H7 (cell line): Measurements from ENCODE around the gene ZXDB. TPM values are rescaled to one million over a fixed set of nuclear protein-coding genes. Genes with fewer than 3 reads are reported as not detected.
"Not testable (repeated sequence)": the region's sequence is repeated elsewhere in the genome, so short reads cannot be mapped to it uniquely, and the experiment has no call there.

Experiments
- DNase-seq: peaks from one replicate; pipeline ENCODE4 v3.0.0; 2012
- H3K27me3 ChIP-seq: 2 replicates; pipeline ENCODE4 v1.6.0; 2011; ENCODE audit warnings: mild to moderate bottlenecking, low read length; ENCODE audit not compliant: control insufficient read depth, insufficient read depth
- H3K36me3 ChIP-seq: replicated peaks from 2 replicates; pipeline ENCODE4 v1.5.1; 2011; ENCODE audit warnings: low read length; ENCODE audit not compliant: control insufficient read depth, insufficient read depth
- H3K4me3 ChIP-seq: 2 replicates; pipeline ENCODE4 v1.5.1; 2011; ENCODE audit warnings: low read depth, mild to moderate bottlenecking, control low read depth, low read length, moderate library complexity; ENCODE audit not compliant: insufficient read depth
- total RNA-seq: library from RNA; depleted of rRNA; stranded (reverse); fragments of >200 nt; shearing (Covaris generic); gene quantifications from 2 replicates; pipeline ENCODE4 v1.2.3, GENCODE V29; 2014; rRNA removed

Gene ZXDB
- total RNA-seq = 10.4 and 11.0 TPM in 2 replicates

- H3K36me3 ChIP-seq, DNase-seq, H3K27me3 ChIP-seq: not testable (repeated sequence)
- peak within 1 kb of the TSS; percentile 47 for H3K4me3 ChIP-seq
These were observed at the start of gene ZXDB for GRCh38 chrX:57591284-57592159. TSS of gene ZXDB (plus strand) at chrX:57592011. CDS start at chrX:57592049, 38 bp downstream.

GRCh38 chrX:57565198-57565597, 26.6 kb upstream of the ZXDB start:
- no peak for DNase-seq
- Histone ChIP-seq H3K36me3 (no peaks in the 10 kb centered on the region), H3K27me3 (no peaks in the 10 kb centered on the region), H3K4me3 (no peak overlapping the region)

- no peak overlapping the region for H3K4me3 ChIP-seq
- H3K27me3 ChIP-seq = no peaks in the 10 kb centered on the region
- H3K36me3 ChIP-seq = no peaks in the 10 kb centered on the region
- DNase-seq = no peak
These were observed 18.1 kb upstream of the ZXDB start for GRCh38 chrX:57573754-57574153.

GRCh38 chrX:57582948-57583347, 8.9 kb upstream of the ZXDB start:
- not testable (repeated sequence) for H3K4me3 ChIP-seq, DNase-seq, H3K27me3 ChIP-seq, H3K36me3 ChIP-seq

GRCh38 chrX:57583477-57583876, 8.3 kb upstream of the ZXDB start:
- Histone ChIP-seq H3K4me3 (no peak overlapping the region), H3K27me3 (no peaks in the 10 kb centered on the region), H3K36me3 (no peaks in the 10 kb centered on the region)
- DNase-seq = no peak

- no peaks in the 10 kb centered on the region for H3K27me3 ChIP-seq
- H3K4me3 ChIP-seq = no peak overlapping the region
- DNase-seq = no peak
- H3K36me3 ChIP-seq = no peaks in the 10 kb centered on the region
These were observed 5.5 kb upstream of the ZXDB start for GRCh38 chrX:57586360-57586759.

- H3K36me3 ChIP-seq = no peaks in the 10 kb centered on the region
- no peak for DNase-seq
- no peak overlapping the region for H3K4me3 ChIP-seq
- no peaks in the 10 kb centered on the region for H3K27me3 ChIP-seq
These were observed 4.7 kb upstream of the ZXDB start for GRCh38 chrX:57587062-57587461.

GRCh38 chrX:57587607-57588006, 4.2 kb upstream of the ZXDB start:
- Histone ChIP-seq H3K36me3 (no peaks in the 10 kb centered on the region), H3K27me3 (no peaks in the 10 kb centered on the region), H3K4me3 (no peak overlapping the region)
- DNase-seq = no peak

GRCh38 chrX:57592160-57592893, 516 bp downstream of the ZXDB start:
- DNase-seq = peak; percentile 34

GRCh38 chrX:57592894-57593215, 1.0 kb downstream of the ZXDB start:
- DNase-seq, H3K27me3 ChIP-seq, H3K36me3 ChIP-seq: not testable (repeated sequence)
- H3K4me3 ChIP-seq = peak overlapping the region; percentile 47

More at GRCh38 chrX:57592160-57592893, 516 bp downstream of the ZXDB start:
- not testable (repeated sequence) for H3K36me3 ChIP-seq, H3K27me3 ChIP-seq
- H3K4me3 ChIP-seq = peak overlapping the region; percentile 47

GRCh38 chrX:57595381-57595811, 3.6 kb downstream of the ZXDB start:
- no peaks in the 10 kb centered on the region for H3K36me3 ChIP-seq
- H3K4me3 ChIP-seq = no peak overlapping the region; the same call in 1 of the 2 replicates
- DNase-seq = no peak
- H3K27me3 ChIP-seq = no peaks in the 10 kb centered on the region

- H3K36me3 ChIP-seq = no peaks in the 10 kb centered on the region
- DNase-seq = no peak
- no peaks in the 10 kb centered on the region for H3K27me3 ChIP-seq
- peak overlapping the region; percentile 6; the same call in 1 of the 2 replicates for H3K4me3 ChIP-seq
These were observed 4.3 kb downstream of the ZXDB start for GRCh38 chrX:57596109-57596508.

GRCh38 chrX:57596516-57596915, 4.7 kb downstream of the ZXDB start:
- no peak for DNase-seq
- Histone ChIP-seq H3K27me3 (no peaks in the 10 kb centered on the region), H3K4me3 (no peak overlapping the region; the same call in 1 of the 2 replicates), H3K36me3 (no peaks in the 10 kb centered on the region)

- H3K27me3 ChIP-seq = no peaks in the 10 kb centered on the region
- DNase-seq = no peak
- no peaks in the 10 kb centered on the region for H3K36me3 ChIP-seq
- no peak overlapping the region for H3K4me3 ChIP-seq
These were observed 15.7 kb downstream of the ZXDB start for GRCh38 chrX:57607295-57608187.
